Smooth muscle cell (in vitro differentiated cells): ENCODE results near the gene ALCAM. TPM values are rescaled to one million over a fixed set of nuclear protein-coding genes. Genes with fewer than 3 reads are reported as not detected.

Experiments
- DNase-seq: peaks from one replicate; lab custom pipeline; 2025; ENCODE audit not compliant: unreplicated experiment; lab: John Stamatoyannopoulos, UW
- H2AFZ ChIP-seq: fragments of 200-600 bp; sonication (generic); 2 replicates; pipeline ENCODE4 v1.6.0; 2016; ENCODE audit warnings: antibody characterized with exemption, low read depth, mild to moderate bottlenecking
- H3F3A ChIP-seq: fragments of 200-600 bp; sonication (generic); 2 replicates; pipeline ENCODE4 v1.6.0; 2017; ENCODE audit warnings: antibody characterized with exemption, low read depth
- H3K27ac ChIP-seq: fragments of 200-600 bp; sonication (generic); 2 replicates; pipeline ENCODE4 v1.5.1; 2016; ENCODE audit warnings: low read depth, mild to moderate bottlenecking
- H3K27me3 ChIP-seq: fragments of 200-600 bp; sonication (generic); 2 replicates; pipeline ENCODE4 v1.6.1; 2016; ENCODE audit warnings: low read depth, mild to moderate bottlenecking
- H3K36me3 ChIP-seq: fragments of 200-600 bp; sonication (generic); 2 replicates; pipeline ENCODE4 v1.5.1; 2016; ENCODE audit warnings: low read depth
- H3K4me1 ChIP-seq: fragments of 200-600 bp; sonication (generic); 2 replicates; pipeline ENCODE4 v1.5.1; 2016; ENCODE audit warnings: low read depth
- H3K4me2 ChIP-seq: fragments of 200-600 bp; sonication (generic); 2 replicates; pipeline ENCODE4 v1.6.0; 2016; ENCODE audit warnings: mild to moderate bottlenecking
- H3K4me3 ChIP-seq: fragments of 200-600 bp; sonication (generic); 2 replicates; pipeline ENCODE4 v1.5.1; 2016; ENCODE audit warnings: mild to moderate bottlenecking
- H3K79me2 ChIP-seq: fragments of 200-600 bp; sonication (generic); 2 replicates; pipeline ENCODE4 v1.6.0; 2016; ENCODE audit warnings: low read depth, mild to moderate bottlenecking
- H3K9ac ChIP-seq: fragments of 200-600 bp; sonication (generic); 2 replicates; pipeline ENCODE4 v1.6.0; 2016; ENCODE audit warnings: low read depth
- H3K9me3 ChIP-seq: fragments of 200-600 bp; sonication (generic); replicated peaks from 2 replicates; pipeline ENCODE4 v1.5.1; 2016; ENCODE audit warnings: low read depth
- H4K20me1 ChIP-seq: fragments of 200-600 bp; sonication (generic); 2 replicates; pipeline ENCODE4 v1.6.0; 2016; ENCODE audit warnings: low read depth
- WGBS: methylation state at CpG from one replicate; pipeline ENCODE4 v1.1.7; 2016; ENCODE audit warnings: low lambda C conversion rate; 5-methylcytosine and 5-hydroxymethylcytosine counted together
- polyA plus RNA-seq: library from polyadenylated mRNA; unstranded; fragments of >200 nt; fragmentation: Nextera tagmentation; extraction: Ambion mirVana; gene quantifications from 2 replicates; pipeline ENCODE4 v1.2.1, GENCODE V29; 2016
- total RNA-seq: library from RNA; depleted of rRNA; stranded (reverse); fragments of >200 nt; gene quantifications from 2 replicates; pipeline ENCODE4 v1.2.3, GENCODE V29; 2014
- TF ChIP-seq, protein P1 (sequence below): fragments of 200-600 bp; sonication (generic); IDR thresholded peaks from 2 replicates; pipeline ENCODE4 v1.5.1; 2017; ENCODE audit warnings: borderline replicate concordance, mild to moderate bottlenecking, antibody characterized with exemption; ENCODE audit not compliant: insufficient read depth, poor library complexity, severe bottlenecking

ALCAM gene
- total and polyA plus RNA-seq, 2 experiments from 2014 or later: 110 to 314 TPM

DNA sequence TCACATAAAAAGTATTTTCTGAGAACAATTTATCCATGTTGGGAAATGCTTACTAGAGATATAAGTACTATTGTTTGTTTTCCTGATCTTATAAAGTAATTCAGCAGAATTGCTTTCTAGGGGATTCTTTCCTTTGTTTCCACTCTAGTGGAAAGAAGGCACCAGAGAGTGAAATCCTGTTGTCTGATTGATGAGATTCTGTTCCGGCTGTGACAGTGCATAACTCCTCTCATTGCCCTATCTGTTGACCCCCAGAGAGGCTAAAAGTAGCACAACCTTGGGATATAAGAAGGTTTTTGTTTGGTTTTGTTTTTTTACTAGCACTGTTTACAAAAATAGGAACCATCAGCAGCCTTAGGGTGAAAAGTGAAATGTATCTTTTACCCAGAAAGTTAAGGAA is 114.1 kb downstream of the ALCAM start:
- peak overlapping the region; percentile 27 for H3K4me2 ChIP-seq
- no peaks in the 10 kb centered on the region for H3K27me3 ChIP-seq
- peaks cover 4% of the 10 kb centered on the region for H3F3A ChIP-seq
- no peak overlapping the region for H3K27ac ChIP-seq
- no peaks in the 10 kb centered on the region for H4K20me1 ChIP-seq
- peaks cover 3% of the 10 kb centered on the region for H3K9me3 ChIP-seq
- peaks cover 100% of the 10 kb centered on the region for H3K79me2 ChIP-seq
- no peak overlapping the region for H3K9ac ChIP-seq
- H2AFZ ChIP-seq: no peak overlapping the region
- no peaks in the 10 kb centered on the region for H3K36me3 ChIP-seq
- 41% methylated on average over 1 of the region's 1 CpG for WGBS
- no peak overlapping the region for H3K4me3 ChIP-seq
- no peak for DNase-seq
- TF ChIP-seq, protein P1, sequence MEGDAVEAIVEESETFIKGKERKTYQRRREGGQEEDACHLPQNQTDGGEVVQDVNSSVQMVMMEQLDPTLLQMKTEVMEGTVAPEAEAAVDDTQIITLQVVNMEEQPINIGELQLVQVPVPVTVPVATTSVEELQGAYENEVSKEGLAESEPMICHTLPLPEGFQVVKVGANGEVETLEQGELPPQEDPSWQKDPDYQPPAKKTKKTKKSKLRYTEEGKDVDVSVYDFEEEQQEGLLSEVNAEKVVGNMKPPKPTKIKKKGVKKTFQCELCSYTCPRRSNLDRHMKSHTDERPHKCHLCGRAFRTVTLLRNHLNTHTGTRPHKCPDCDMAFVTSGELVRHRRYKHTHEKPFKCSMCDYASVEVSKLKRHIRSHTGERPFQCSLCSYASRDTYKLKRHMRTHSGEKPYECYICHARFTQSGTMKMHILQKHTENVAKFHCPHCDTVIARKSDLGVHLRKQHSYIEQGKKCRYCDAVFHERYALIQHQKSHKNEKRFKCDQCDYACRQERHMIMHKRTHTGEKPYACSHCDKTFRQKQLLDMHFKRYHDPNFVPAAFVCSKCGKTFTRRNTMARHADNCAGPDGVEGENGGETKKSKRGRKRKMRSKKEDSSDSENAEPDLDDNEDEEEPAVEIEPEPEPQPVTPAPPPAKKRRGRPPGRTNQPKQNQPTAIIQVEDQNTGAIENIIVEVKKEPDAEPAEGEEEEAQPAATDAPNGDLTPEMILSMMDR: no peak
- peaks cover 23% of the 10 kb centered on the region for H3K4me1 ChIP-seq

DNA sequence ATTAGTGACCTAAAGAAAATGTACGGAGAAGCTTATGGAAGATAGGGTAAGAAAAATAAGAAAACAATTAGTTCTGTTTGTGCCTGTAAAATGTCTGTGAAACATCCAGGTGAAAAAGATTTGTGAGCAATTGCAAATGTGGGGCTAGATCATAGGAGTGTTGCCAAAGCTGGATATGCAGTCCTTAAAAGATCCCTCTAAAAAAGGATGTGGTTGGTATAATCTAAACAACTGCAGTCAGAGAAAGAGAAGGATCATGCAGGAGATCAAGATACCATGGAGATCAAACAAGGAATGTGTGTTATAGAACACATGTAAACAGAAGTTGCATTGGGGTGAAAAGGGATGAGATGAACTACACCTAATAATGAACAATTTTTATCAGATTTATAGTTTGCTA is 116.8 kb downstream of the ALCAM start:
- peaks cover 99% of the 10 kb centered on the region for H3K79me2 ChIP-seq
- TF ChIP-seq, protein P1: no peak
- H3K36me3 ChIP-seq: no peaks in the 10 kb centered on the region
- no peak overlapping the region for H3K9ac ChIP-seq
- H3K4me1 ChIP-seq: peaks cover 23% of the 10 kb centered on the region
- no peak overlapping the region for H2AFZ ChIP-seq
- H3K4me3 ChIP-seq: no peak overlapping the region
- no peaks in the 10 kb centered on the region for H3K27me3 ChIP-seq
- no peaks in the 10 kb centered on the region for H3K9me3 ChIP-seq
- WGBS: 52% methylated on average over 1 of the region's 1 CpG
- peaks cover 4% of the 10 kb centered on the region for H3F3A ChIP-seq
- DNase-seq: no peak
- peak overlapping the region; percentile 33 for H3K27ac ChIP-seq
- no peaks in the 10 kb centered on the region for H4K20me1 ChIP-seq
- no peak overlapping the region for H3K4me2 ChIP-seq

DNA sequence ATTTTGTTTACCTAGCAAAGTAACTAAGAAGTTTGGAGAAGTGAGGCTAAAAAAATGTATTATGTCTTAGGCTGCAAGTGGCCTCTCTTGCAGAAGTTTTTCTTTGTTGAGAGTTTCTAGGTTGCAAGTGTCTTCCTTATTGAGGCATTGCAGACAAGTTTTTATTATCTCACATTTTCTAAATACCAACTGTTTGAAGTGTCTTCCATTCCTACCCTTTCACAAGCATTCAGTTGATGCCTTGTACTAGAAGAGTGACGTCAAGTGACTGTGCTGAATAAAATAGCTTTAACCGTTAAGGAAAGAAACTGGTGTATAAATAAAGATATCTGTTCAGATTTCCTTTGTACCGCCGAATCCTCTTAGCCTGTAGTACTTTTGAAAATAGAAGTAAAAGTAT is 123.3 kb downstream of the ALCAM start:
- WGBS: 50% methylated on average over 4 of the region's 4 CpGs
- no peaks in the 10 kb centered on the region for H4K20me1 ChIP-seq
- H3K4me1 ChIP-seq: peaks cover 13% of the 10 kb centered on the region
- peaks cover 17% of the 10 kb centered on the region for H3F3A ChIP-seq
- no peaks in the 10 kb centered on the region for H3K9me3 ChIP-seq
- H3K36me3 ChIP-seq: no peaks in the 10 kb centered on the region
- DNase-seq: no peak
- no peak overlapping the region for H3K4me3 ChIP-seq
- no peak overlapping the region for H2AFZ ChIP-seq
- peak overlapping the region; percentile 73 for H3K27ac ChIP-seq
- TF ChIP-seq, protein P1: no peak
- H3K9ac ChIP-seq: no peak overlapping the region
- H3K27me3 ChIP-seq: no peaks in the 10 kb centered on the region
- peaks cover 90% of the 10 kb centered on the region for H3K79me2 ChIP-seq
- peak overlapping the region; percentile 66 for H3K4me2 ChIP-seq

DNA sequence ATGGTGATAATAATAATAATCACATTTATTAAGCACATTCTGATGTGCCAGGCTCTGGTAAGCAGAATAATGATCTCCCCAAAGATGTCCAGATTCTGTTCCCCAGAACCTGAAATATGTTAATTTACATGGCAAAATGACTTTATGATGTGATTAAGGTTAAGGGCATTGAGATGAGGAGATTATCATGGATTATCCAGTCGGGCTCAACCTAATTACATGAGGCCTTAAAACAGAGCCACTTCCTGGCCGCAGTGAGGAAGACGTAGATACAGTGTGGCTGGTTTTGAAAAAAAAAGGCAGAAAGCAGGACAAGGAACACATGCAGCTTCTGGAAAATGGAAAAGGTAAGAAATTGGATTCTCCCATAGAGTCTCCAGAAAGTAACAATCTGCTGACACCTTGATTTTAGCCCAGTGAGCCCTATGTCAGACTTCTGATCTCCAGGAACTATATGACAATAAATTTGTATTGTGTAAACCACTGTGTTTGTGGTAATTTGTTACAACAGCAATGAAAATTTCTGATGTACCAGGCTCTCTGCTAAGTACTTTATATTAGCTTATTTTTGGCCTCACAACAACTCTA is 126.7 kb downstream of the ALCAM start:
- Histone ChIP-seq H3K4me1 (peaks cover 19% of the 10 kb centered on the region), H3K27ac (peak overlapping the region; percentile 45), H3K79me2 (peaks cover 88% of the 10 kb centered on the region), H3K36me3 (no peaks in the 10 kb centered on the region), H3K4me2 (peak overlapping the region; percentile 53), H3K9me3 (no peaks in the 10 kb centered on the region), H2AFZ (no peak overlapping the region), H3K9ac (no peak overlapping the region), H4K20me1 (no peaks in the 10 kb centered on the region), H3K27me3 (no peaks in the 10 kb centered on the region), H3F3A (peaks cover 15% of the 10 kb centered on the region), H3K4me3 (no peak overlapping the region)
- TF ChIP-seq, protein P1: no peak
- DNase-seq: no peak
- 27% methylated on average over 3 of the region's 3 CpGs for WGBS
